T1000 (cell line): ENCODE results near the gene GOPC.

Source experiments
- DNase-seq: peaks from one replicate; lab custom pipeline; 2025; ENCODE audit warnings: mixed read lengths; lab: John Stamatoyannopoulos, UW

GOPC gene

GRCh38 chr6:117595099-117595923, 7.0 kb downstream of the GOPC start:
- no peak for DNase-seq

GRCh38 chr6:117592983-117593759, 9.1 kb downstream of the GOPC start:
- DNase-seq, result no peak

- no peak for DNase-seq
These were observed 10.9 kb downstream of the GOPC start for GRCh38 chr6:117591405-117591804.

GRCh38 chr6:117590447-117590846, 11.9 kb downstream of the GOPC start:
- no peak for DNase-seq

GRCh38 chr6:117585647-117586046, 16.7 kb downstream of the GOPC start:
- no peak for DNase-seq

GRCh38 chr6:117574198-117574597, 28.1 kb downstream of the GOPC start:
- no peak for DNase-seq

GRCh38 chr6:117573006-117573680, 29.2 kb downstream of the GOPC start:
- DNase-seq, result no peak

GRCh38 chr6:117568831-117569410, 33.4 kb downstream of the GOPC start:
- no peak for DNase-seq

GRCh38 chr6:117568247-117568646, 34.1 kb downstream of the GOPC start:
- no peak for DNase-seq

- DNase-seq, result no peak
These were observed 37.6 kb downstream of the GOPC start for GRCh38 chr6:117564681-117565080.

- DNase-seq, result no peak
These were observed 41.2 kb downstream of the GOPC start for GRCh38 chr6:117561128-117561527.

- DNase-seq, result no peak
These were observed 43.0 kb downstream of the GOPC start for GRCh38 chr6:117559299-117559698.

GRCh38 chr6:117558818-117559217, 43.5 kb downstream of the GOPC start:
- no peak for DNase-seq

GRCh38 chr6:117557951-117558350, 44.4 kb downstream of the GOPC start:
- no peak for DNase-seq

GRCh38 chr6:117555882-117556498, 46.3 kb downstream of the GOPC start:
- peak; percentile 4 for DNase-seq

- no peak for DNase-seq
These were observed 47.0 kb downstream of the GOPC start for GRCh38 chr6:117555262-117555849.

GRCh38 chr6:117553142-117553541, 49.2 kb downstream of the GOPC start:
- DNase-seq, result no peak

- no peak for DNase-seq
These were observed 49.7 kb downstream of the GOPC start for GRCh38 chr6:117552618-117553017.

- DNase-seq, result no peak
These were observed 51.6 kb downstream of the GOPC start for GRCh38 chr6:117550618-117551242.

- DNase-seq, result no peak
These were observed 52.2 kb downstream of the GOPC start for GRCh38 chr6:117550078-117550600.

- DNase-seq, result no peak
These were observed 52.7 kb downstream of the GOPC start for GRCh38 chr6:117549611-117550010.
